Measurements from ENCODE around the gene RABL3.
"Not testable (repeated sequence)": the region's sequence is repeated elsewhere in the genome, so short reads cannot be mapped to it uniquely, and the experiment has no call there.

Gene RABL3

GRCh38 chr3:120741837-120742197 is 499 bp downstream of the RABL3 start:
- DNase-seq (ENCODE audit: low spot score) = peak; percentile 19
- CTCF ChIA-PET = interaction anchor here (0.6 to 0.7 kb wide), 2 partner anchors 13 to 114 kb away, joined by 3 read pairs; no protein-coding TSS in a partner anchor

GRCh38 chr3:120741320-120741719 is 996 bp downstream of the RABL3 start:
- POLR2A ChIA-PET (ENCODE audit: low non-redundant PET) = no interaction called here
- DNase-seq (ENCODE audit: low spot score) = no peak
- CTCF ChIA-PET = interaction anchor here (0.6 to 0.7 kb wide), 2 partner anchors 13 to 115 kb away, joined by 3 read pairs; no protein-coding TSS in a partner anchor
- no peak overlapping the region for H3K27ac ChIP-seq
- no peak for TF ChIP-seq CTCF (conservative IDR thresholded peaks at IDR 0.05; ENCODE audit: low read depth)

More at GRCh38 chr3:120741837-120742197, 499 bp downstream of the RABL3 start:
- H3K27ac ChIP-seq = peak overlapping the region; percentile 92
- TF ChIP-seq CTCF (conservative IDR thresholded peaks at IDR 0.05; ENCODE audit: low read depth) = no peak
- POLR2A ChIA-PET (ENCODE audit: low non-redundant PET) = interaction anchor here (0.7 kb wide), 1 partner anchor 21 kb away, joined by 6 read pairs; no protein-coding TSS in a partner anchor

- H3K27ac ChIP-seq; DNase-seq (ENCODE audit: low spot score); CTCF ChIA-PET; POLR2A ChIA-PET (ENCODE audit: low non-redundant PET): not testable (repeated sequence)
Measured at GRCh38 chr3:120738006-120738405, 4.3 kb downstream of the RABL3 start.

- no peak for DNase-seq (ENCODE audit: low spot score)
- CTCF ChIA-PET = no interaction called here
- POLR2A ChIA-PET (ENCODE audit: low non-redundant PET) = no interaction called here
- H3K27ac ChIP-seq = no peak overlapping the region
- no peak for TF ChIP-seq CTCF (conservative IDR thresholded peaks at IDR 0.05; ENCODE audit: low read depth)
Measured at GRCh38 chr3:120730576-120731542, 11.5 kb downstream of the RABL3 start.

- CTCF ChIA-PET = no interaction called here
Measured at GRCh38 chr3:120726791-120727190, 15.5 kb downstream of the RABL3 start.

GRCh38 chr3:120719167-120719834 is 23.0 kb downstream of the RABL3 start:
- DNase-seq (ENCODE audit: low spot score); H3K27ac ChIP-seq; CTCF ChIA-PET; POLR2A ChIA-PET (ENCODE audit: low non-redundant PET): not testable (repeated sequence)

More at GRCh38 chr3:120726791-120727190, 15.5 kb downstream of the RABL3 start:
- no peak overlapping the region for H3K27ac ChIP-seq
- no peak for DNase-seq (ENCODE audit: low spot score)
- POLR2A ChIA-PET (ENCODE audit: low non-redundant PET) = no interaction called here
- no peak for TF ChIP-seq CTCF (conservative IDR thresholded peaks at IDR 0.05; ENCODE audit: low read depth)

- TF ChIP-seq CTCF (conservative IDR thresholded peaks at IDR 0.05; ENCODE audit: low read depth) = no peak
- H3K27ac ChIP-seq = no peak overlapping the region
- DNase-seq (ENCODE audit: low spot score) = no peak
- ChIA-PET CTCF (interaction anchor here (0.7 kb wide), 1 partner anchor 46 kb away, joined by 3 read pairs; no protein-coding TSS in a partner anchor), POLR2A (ENCODE audit: low non-redundant PET) (no interaction called here)
Measured at GRCh38 chr3:120713262-120713661, 29.1 kb downstream of the RABL3 start.
